SK-N-SH treated with all-trans-retinoic acid at 6 μM for 48 hours (cell line): ENCODE data around the gene MRPL40.

Experiments used
- ATAC-seq: fragments of 200-7000 bp; cut with Tn5 transposase; 3 replicates; pipeline ENCODE4 v1.9.1; 2020; ENCODE audit warnings: mild to moderate bottlenecking, moderate library complexity
- ARNTL ChIP-seq: fragments of 450-650 bp; formaldehyde crosslinking; IDR thresholded peaks from 2 replicates; pipeline ENCODE4 v1.5.0; 2020; ENCODE audit warnings: low read depth, mild to moderate bottlenecking, moderate library complexity, borderline replicate concordance
- BACH2 ChIP-seq: fragments of 250-450 bp; sonication (Bioruptor Pico); IDR thresholded peaks from 2 replicates; pipeline ENCODE4 v1.9.0; 2021; ENCODE audit warnings: mild to moderate bottlenecking, borderline replicate concordance
- CREB5 ChIP-seq: fragments of 250-450 bp; sonication (Bioruptor Pico); IDR thresholded peaks from 2 replicates; pipeline ENCODE4 v1.5.1; 2020; ENCODE audit warnings: low read depth, mild to moderate bottlenecking, moderate library complexity
- CSDC2 ChIP-seq: fragments of 250-450 bp; sonication (Bioruptor Pico); IDR thresholded peaks from 2 replicates; pipeline ENCODE4 v1.5.0; 2020; ENCODE audit warnings: mild to moderate bottlenecking, moderate library complexity
- ESRRG ChIP-seq: fragments of 250-450 bp; sonication (Bioruptor Pico); IDR thresholded peaks from 2 replicates; pipeline ENCODE4 v1.6.1; 2021; ENCODE audit warnings: mild to moderate bottlenecking
- GLIS3 ChIP-seq: fragments of 250-450 bp; sonication (Bioruptor Pico); IDR thresholded peaks from 2 replicates; pipeline ENCODE4 v1.5.0; 2020; ENCODE audit warnings: mild to moderate bottlenecking, moderate library complexity
- ISL1 ChIP-seq: fragments of 250-450 bp; sonication (Bioruptor Pico); IDR thresholded peaks from 2 replicates; pipeline ENCODE4 v2.1.2; 2022; ENCODE audit warnings: mild to moderate bottlenecking, moderate library complexity
- OSR1 ChIP-seq: fragments of 250-450 bp; sonication (Bioruptor Pico); IDR thresholded peaks from 2 replicates; pipeline ENCODE4 v1.8.0; 2022; ENCODE audit warnings: moderate library complexity, mild to moderate bottlenecking, inconsistent platforms
- PPARA ChIP-seq: fragments of 250-450 bp; sonication (Bioruptor Pico); IDR thresholded peaks from 2 replicates; pipeline ENCODE4 v1.5.0; 2020; ENCODE audit warnings: mild to moderate bottlenecking, borderline replicate concordance
- RARB ChIP-seq: fragments of 250-450 bp; sonication (Bioruptor Pico); IDR thresholded peaks from 2 replicates; pipeline ENCODE4 v1.8.0; 2021; ENCODE audit warnings: mild to moderate bottlenecking, moderate library complexity
- SNAI2 ChIP-seq: fragments of 250-450 bp; sonication (Bioruptor Pico); IDR thresholded peaks from 2 replicates; pipeline ENCODE4 v1.5.0; 2020; ENCODE audit warnings: mild to moderate bottlenecking, moderate library complexity
- TCF4 ChIP-seq: fragments of 250-450 bp; sonication (Bioruptor Pico); IDR thresholded peaks from 2 replicates; pipeline ENCODE4 v1.8.0; 2021; ENCODE audit warnings: mild to moderate bottlenecking, moderate library complexity, borderline replicate concordance
- TOX ChIP-seq: fragments of 250-450 bp; sonication (Bioruptor Pico); IDR thresholded peaks from 2 replicates; pipeline ENCODE4 v1.8.0; 2021; ENCODE audit warnings: mild to moderate bottlenecking, moderate library complexity, borderline replicate concordance
- ZC3H10 ChIP-seq: fragments of 250-450 bp; sonication (Bioruptor Pico); IDR thresholded peaks from 2 replicates; pipeline ENCODE4 v1.5.1; 2021; ENCODE audit warnings: mild to moderate bottlenecking, moderate library complexity
- ZFP3 ChIP-seq: fragments of 250-450 bp; sonication (Bioruptor Pico); IDR thresholded peaks from 2 replicates; pipeline ENCODE4 v1.5.0; 2020; ENCODE audit warnings: mild to moderate bottlenecking, moderate library complexity
- ZFP30 ChIP-seq: fragments of 450-650 bp; formaldehyde crosslinking; IDR thresholded peaks from 2 replicates; pipeline ENCODE4 v1.5.0; 2022; ENCODE audit warnings: mild to moderate bottlenecking, moderate library complexity
- ZNF565 ChIP-seq: fragments of 450-650 bp; formaldehyde crosslinking; conservative IDR thresholded peaks from 2 replicates; pipeline ENCODE4 v1.5.0; 2020; ENCODE audit warnings: low read depth, mild to moderate bottlenecking, moderate library complexity
- ZNF70 ChIP-seq: fragments of 450-650 bp; formaldehyde crosslinking; IDR thresholded peaks from 2 replicates; pipeline ENCODE4 v1.5.0; 2020; ENCODE audit warnings: mild to moderate bottlenecking, moderate library complexity
- ZNF8 ChIP-seq: fragments of 450-650 bp; formaldehyde crosslinking; IDR thresholded peaks from 2 replicates; pipeline ENCODE4 v1.5.0; 2020; ENCODE audit warnings: mild to moderate bottlenecking, moderate library complexity
- TF ChIP-seq, protein P1 (sequence below): fragments of 250-450 bp; sonication (Bioruptor Pico); IDR thresholded peaks from 2 replicates; pipeline ENCODE4 v1.5.0; 2020; ENCODE audit warnings: mild to moderate bottlenecking, moderate library complexity
- TF ChIP-seq, protein P2 (sequence below): fragments of 250-450 bp; sonication (Bioruptor Pico); IDR thresholded peaks from 2 replicates; pipeline ENCODE4 v1.8.0; 2020; ENCODE audit warnings: mild to moderate bottlenecking, moderate library complexity, borderline replicate concordance
- TF ChIP-seq, protein P3 (sequence below): fragments of 250-450 bp; sonication (Bioruptor Pico); IDR thresholded peaks from 2 replicates; pipeline ENCODE4 v1.5.1; 2021; ENCODE audit warnings: mild to moderate bottlenecking, moderate library complexity
- TF ChIP-seq, protein P4 (sequence below): fragments of 250-450 bp; sonication (Bioruptor Pico); IDR thresholded peaks from 2 replicates; pipeline ENCODE4 v1.8.0; 2021; ENCODE audit warnings: low read depth, mild to moderate bottlenecking, moderate library complexity, borderline replicate concordance

Gene MRPL40

DNA sequence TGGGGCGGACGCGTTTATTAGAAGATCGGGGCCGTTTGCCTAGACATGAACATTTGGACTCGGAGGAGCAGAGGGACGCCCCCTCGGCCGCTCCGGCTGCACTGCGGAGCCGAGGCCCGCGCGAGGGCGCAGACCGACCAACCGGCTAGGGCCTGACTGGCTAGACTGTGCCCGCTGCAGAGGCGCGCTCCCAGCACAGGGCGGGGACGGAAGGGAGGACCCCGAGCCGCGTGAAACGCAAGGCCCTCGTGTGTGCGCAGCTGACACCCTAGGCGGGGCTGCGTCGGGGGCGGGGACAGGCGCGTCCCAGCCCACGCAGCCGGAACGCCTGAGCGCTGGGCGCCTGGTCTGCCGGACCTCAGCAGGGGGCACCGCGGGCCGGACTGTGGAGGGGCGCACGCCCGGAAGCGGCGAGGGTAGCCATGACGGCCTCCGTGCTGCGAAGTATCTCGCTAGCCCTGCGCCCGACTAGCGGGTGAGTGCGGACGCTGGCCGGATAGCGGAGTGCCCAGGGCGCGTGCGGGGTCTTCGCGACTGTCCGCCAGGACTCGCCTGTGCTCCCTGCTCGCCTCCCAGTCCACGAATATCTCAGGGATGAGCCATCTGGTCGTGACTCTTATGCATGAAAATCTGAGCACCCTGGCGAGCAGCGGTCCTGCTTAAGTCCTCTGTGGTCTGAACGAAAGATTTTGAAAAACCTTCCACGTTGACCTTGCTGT lies at the start of gene MRPL40:
MRPL40 (plus strand) TSS at position 413 of the 719 bp plus-strand sequence; CDS start at position 423, 10 bp downstream.
- TF ChIP-seq BACH2 (CRISPR knock-in tag) (no peak), ZFP3 (CRISPR knock-in tag) (no peak), ZFP30 (0 out of 2 replicates have a peak, but pooled peaks have one; percentile 11), ARNTL (CRISPR knock-in tag) (peak; percentile 74; the same call in 1 of the 2 replicates), PPARA (CRISPR knock-in tag) (peak; percentile 22; the same call in 1 of the 2 replicates), OSR1 (CRISPR knock-in tag) (no peak), RARB (CRISPR knock-in tag) (no peak), ZNF8 (CRISPR knock-in tag) (no peak), ZNF70 (CRISPR knock-in tag) (no peak), TOX (CRISPR knock-in tag) (no peak), ESRRG (CRISPR knock-in tag) (no peak), ZC3H10 (CRISPR knock-in tag) (0 out of 2 replicates have a peak, but pooled peaks have one; percentile 36), ZNF565 (CRISPR knock-in tag) (no peak), CREB5 (CRISPR knock-in tag) (no peak), GLIS3 (CRISPR knock-in tag) (no peak)
- TF ChIP-seq, protein P1, sequence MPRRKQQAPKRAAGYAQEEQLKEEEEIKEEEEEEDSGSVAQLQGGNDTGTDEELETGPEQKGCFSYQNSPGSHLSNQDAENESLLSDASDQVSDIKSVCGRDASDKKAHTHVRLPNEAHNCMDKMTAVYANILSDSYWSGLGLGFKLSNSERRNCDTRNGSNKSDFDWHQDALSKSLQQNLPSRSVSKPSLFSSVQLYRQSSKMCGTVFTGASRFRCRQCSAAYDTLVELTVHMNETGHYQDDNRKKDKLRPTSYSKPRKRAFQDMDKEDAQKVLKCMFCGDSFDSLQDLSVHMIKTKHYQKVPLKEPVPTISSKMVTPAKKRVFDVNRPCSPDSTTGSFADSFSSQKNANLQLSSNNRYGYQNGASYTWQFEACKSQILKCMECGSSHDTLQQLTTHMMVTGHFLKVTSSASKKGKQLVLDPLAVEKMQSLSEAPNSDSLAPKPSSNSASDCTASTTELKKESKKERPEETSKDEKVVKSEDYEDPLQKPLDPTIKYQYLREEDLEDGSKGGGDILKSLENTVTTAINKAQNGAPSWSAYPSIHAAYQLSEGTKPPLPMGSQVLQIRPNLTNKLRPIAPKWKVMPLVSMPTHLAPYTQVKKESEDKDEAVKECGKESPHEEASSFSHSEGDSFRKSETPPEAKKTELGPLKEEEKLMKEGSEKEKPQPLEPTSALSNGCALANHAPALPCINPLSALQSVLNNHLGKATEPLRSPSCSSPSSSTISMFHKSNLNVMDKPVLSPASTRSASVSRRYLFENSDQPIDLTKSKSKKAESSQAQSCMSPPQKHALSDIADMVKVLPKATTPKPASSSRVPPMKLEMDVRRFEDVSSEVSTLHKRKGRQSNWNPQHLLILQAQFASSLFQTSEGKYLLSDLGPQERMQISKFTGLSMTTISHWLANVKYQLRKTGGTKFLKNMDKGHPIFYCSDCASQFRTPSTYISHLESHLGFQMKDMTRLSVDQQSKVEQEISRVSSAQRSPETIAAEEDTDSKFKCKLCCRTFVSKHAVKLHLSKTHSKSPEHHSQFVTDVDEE: no peak
- TF ChIP-seq, protein P2, sequence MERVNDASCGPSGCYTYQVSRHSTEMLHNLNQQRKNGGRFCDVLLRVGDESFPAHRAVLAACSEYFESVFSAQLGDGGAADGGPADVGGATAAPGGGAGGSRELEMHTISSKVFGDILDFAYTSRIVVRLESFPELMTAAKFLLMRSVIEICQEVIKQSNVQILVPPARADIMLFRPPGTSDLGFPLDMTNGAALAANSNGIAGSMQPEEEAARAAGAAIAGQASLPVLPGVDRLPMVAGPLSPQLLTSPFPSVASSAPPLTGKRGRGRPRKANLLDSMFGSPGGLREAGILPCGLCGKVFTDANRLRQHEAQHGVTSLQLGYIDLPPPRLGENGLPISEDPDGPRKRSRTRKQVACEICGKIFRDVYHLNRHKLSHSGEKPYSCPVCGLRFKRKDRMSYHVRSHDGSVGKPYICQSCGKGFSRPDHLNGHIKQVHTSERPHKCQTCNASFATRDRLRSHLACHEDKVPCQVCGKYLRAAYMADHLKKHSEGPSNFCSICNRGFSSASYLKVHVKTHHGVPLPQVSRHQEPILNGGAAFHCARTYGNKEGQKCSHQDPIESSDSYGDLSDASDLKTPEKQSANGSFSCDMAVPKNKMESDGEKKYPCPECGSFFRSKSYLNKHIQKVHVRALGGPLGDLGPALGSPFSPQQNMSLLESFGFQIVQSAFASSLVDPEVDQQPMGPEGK (CRISPR knock-in tag): no peak
- TF ChIP-seq, protein P3, sequence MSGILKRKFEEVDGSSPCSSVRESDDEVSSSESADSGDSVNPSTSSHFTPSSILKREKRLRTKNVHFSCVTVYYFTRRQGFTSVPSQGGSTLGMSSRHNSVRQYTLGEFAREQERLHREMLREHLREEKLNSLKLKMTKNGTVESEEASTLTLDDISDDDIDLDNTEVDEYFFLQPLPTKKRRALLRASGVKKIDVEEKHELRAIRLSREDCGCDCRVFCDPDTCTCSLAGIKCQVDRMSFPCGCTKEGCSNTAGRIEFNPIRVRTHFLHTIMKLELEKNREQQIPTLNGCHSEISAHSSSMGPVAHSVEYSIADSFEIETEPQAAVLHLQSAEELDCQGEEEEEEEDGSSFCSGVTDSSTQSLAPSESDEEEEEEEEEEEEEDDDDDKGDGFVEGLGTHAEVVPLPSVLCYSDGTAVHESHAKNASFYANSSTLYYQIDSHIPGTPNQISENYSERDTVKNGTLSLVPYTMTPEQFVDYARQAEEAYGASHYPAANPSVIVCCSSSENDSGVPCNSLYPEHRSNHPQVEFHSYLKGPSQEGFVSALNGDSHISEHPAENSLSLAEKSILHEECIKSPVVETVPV (CRISPR knock-in tag): no peak
- TF ChIP-seq, protein P4, sequence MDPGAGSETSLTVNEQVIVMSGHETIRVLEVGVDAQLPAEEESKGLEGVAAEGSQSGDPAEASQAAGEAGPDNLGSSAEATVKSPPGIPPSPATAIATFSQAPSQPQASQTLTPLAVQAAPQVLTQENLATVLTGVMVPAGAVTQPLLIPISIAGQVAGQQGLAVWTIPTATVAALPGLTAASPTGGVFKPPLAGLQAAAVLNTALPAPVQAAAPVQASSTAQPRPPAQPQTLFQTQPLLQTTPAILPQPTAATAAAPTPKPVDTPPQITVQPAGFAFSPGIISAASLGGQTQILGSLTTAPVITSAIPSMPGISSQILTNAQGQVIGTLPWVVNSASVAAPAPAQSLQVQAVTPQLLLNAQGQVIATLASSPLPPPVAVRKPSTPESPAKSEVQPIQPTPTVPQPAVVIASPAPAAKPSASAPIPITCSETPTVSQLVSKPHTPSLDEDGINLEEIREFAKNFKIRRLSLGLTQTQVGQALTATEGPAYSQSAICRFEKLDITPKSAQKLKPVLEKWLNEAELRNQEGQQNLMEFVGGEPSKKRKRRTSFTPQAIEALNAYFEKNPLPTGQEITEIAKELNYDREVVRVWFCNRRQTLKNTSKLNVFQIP: no peak
- ATAC-seq: peak; percentile 96

DNA sequence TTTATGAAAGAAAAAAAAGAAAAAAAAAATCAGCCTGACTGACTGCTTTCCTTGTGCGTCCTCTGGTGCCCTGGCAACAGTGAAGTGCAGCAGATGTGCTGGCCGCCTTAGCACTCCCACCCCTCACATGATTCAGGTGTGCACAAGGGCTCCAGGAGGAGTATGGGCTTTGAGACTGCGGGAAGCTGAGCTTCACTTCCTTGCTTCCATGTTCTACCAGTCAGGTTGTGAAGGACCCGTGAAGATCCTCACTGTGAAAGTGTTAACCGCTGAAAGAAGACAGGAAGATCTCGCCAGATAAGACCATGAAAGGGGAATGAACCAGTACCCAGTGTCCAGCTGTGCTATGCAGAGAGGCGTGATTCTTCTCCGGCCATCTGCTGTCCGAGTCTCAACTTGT lies 49.1 kb upstream of the MRPL40 start:
- TF ChIP-seq BACH2 (CRISPR knock-in tag): no peak
- TF ChIP-seq CSDC2: no peak
- no peak for TF ChIP-seq TCF4
- TF ChIP-seq SNAI2 (CRISPR knock-in tag): no peak
- no peak for TF ChIP-seq ISL1 (CRISPR knock-in tag)
- TF ChIP-seq, protein P2 (CRISPR knock-in tag): no peak
- no peak for ATAC-seq
